Spleen (tissue), 7 donors: Measurements from ENCODE around the gene RSF1.

ENCODE experiments used
- CTCF ChIP-seq, 11 experiments: fragments of 200-600 bp in 7 of 11; fragments of 450-650 bp in 4 of 11; sonication (generic) in 4 of 11; IDR thresholded peaks in 8 of 11; conservative IDR thresholded peaks in 3 of 11; 1 replicate in 7 of 11; 2 replicates in 4 of 11; pipeline versions ENCODE4 v1.4.0 to v1.8.0; 2016 to 2021; ENCODE audit warnings: antibody characterized with exemption in 11 of 11, inconsistent platforms in 4 of 11, mild to moderate bottlenecking in 1 of 11
- POLR2A ChIP-seq, 3 donors: fragments of 450-650 bp; IDR thresholded peaks; one replicate each; pipeline ENCODE4 v1.5.1; 2017; ENCODE audit warnings: antibody characterized with exemption in 3 of 3, mild to moderate bottlenecking in 1 of 3
- donor health status: DM: no; HTN: no; CAD: no; lungs with moderate emphysema.
- donor health status: DM: no; HTN: no; CAD: no.
- donor health status: DM: no; HTN: no; CAD: no.

- TF ChIP-seq CTCF (IDR thresholded peaks at IDR 0.05 in 8 of 11, conservative IDR thresholded peaks at IDR 0.05 in 3 of 11) (no peak), POLR2A (IDR thresholded peaks at IDR 0.05) (no peak)
These were observed 20.1 kb downstream of the RSF1 start for GRCh38 chr11:77800449-77800848.
